Measurements from ENCODE around the gene IRF8.
"Not testable (repeated sequence)": the region's sequence is repeated elsewhere in the genome, so short reads cannot be mapped to it uniquely, and the experiment has no call there.

Gene IRF8

DNA sequence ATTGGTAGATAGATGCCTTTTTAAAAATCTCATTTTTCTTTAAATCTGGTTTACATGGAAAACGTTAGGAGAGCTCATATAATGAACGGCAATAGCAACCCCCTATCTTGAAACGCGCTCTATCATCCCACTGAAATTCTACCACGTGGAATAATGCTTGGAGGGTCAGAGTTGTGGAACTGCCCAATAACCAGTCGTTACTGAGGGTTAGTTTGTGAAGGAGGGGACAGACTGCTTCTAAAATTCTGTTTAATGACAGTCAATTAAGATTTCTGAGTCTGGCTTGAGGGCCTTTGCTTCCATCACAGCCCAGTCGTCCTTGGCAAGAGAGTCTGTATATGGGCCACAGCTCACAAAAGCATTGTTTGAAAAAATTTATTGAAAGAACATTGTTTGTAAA, 482 bp downstream of the IRF8 start:
- no peak for DNase-seq

GRCh38 chr16:85900027-85900792, 1.2 kb downstream of the IRF8 start:
- no peak for DNase-seq

GRCh38 chr16:85901110-85901509, 2.1 kb downstream of the IRF8 start:
- no peak for DNase-seq

DNA sequence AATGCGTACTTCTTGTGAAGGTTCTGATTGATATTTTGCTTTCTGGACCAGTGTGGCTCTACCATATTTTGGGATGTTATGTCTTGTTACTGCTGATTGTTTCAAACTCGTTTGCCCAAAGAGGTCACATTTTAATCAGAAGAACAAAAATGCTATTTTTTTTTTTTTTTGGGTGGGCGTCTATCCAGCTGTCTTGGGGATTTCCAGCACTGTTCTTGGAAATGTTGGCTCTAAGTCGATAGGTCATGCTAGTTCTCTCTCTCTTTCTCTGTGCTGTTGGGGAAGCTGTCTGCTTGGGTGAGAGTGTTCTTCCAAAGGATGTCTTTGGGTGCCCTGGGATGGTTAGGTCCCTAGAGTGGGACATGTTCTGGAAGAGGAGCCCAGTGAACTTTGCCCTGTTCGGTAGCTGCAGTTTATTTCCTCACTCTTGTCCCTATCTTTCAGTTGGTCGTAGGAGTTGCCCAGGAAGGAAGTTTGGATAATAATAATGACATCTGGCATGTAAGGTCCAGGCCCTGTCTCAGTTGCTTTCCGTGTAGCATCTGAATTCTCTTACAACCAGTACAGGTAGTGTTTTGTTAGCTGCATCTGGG, 2.9 kb downstream of the IRF8 start:
- DNase-seq: no peak

- no peak for DNase-seq
Measured at GRCh38 chr16:85902366-85903155, 3.6 kb downstream of the IRF8 start.

DNA sequence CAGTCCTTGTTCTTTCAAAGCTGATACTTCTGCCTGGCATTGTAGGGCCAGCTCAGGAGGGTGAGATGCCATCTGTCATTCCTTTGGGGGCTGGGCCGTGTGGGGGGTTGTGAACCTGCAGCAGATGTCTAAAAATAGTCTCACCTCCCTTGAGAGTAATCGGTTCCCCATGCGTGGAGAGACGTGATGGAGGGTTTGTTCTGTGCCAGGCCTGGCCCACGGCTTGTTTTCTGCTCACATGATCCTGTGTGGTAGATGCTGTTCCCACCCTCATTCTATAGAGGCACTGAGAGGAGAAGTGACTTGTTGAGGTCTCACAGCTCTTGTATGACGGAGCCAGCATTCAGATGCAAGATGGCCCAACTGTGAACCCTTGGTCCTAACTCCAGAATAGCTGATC, 4.6 kb downstream of the IRF8 start:
- no peak for DNase-seq

GRCh38 chr16:85905110-85906095, 6.4 kb downstream of the IRF8 start:
- no peak for DNase-seq

DNA sequence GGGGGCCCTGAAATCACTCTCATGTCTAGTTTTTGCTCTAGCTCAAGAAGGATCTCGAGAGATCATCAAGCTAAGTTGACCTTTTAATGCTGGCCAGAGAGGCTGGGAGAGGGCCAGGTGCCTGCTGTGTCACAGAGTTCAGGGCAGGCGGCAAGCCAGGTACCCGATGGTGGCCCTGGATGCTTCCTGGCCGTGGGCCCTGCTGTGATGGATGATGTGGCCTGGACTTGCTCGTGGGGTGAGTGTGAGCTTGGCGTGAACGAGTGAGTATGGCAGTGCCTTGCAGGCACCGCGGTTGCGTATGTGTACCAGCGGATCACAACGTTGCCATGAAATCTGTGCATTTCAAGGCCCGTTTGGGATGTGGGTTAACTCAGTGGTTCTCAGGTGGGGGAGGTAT, 7.4 kb downstream of the IRF8 start:
- no peak for DNase-seq

- DNase-seq: not testable (repeated sequence)
Measured at GRCh38 chr16:85907231-85907630, 8.3 kb downstream of the IRF8 start.

GRCh38 chr16:85908444-85908843, 9.5 kb downstream of the IRF8 start:
- DNase-seq: no peak

- DNase-seq: no peak
Measured at GRCh38 chr16:85908889-85909589, 10.1 kb downstream of the IRF8 start.

- no peak for DNase-seq
Measured at GRCh38 chr16:85909932-85910853, 11.2 kb downstream of the IRF8 start.

DNA sequence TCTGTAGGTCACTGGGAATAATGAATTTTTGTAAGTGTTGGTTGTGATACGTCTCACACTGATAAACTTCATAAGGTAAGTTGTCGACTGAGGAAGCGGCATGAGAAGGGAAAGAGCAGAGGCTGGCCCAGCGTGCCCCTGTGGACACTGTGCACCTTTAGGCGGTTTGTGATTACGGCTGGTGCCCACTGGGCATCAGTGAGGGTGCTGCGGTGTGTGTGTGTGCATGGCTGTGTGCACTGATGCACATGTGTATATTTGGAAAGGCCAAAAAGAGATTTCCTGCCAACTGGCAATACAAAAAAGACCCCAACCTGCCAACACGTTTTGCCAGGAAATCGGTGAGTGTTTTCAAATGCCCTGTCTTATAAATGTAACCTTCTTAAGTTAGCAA, 11.9 kb downstream of the IRF8 start:
- no peak for DNase-seq

- DNase-seq: no peak
Measured at GRCh38 chr16:85911251-85911930, 12.4 kb downstream of the IRF8 start.

DNA sequence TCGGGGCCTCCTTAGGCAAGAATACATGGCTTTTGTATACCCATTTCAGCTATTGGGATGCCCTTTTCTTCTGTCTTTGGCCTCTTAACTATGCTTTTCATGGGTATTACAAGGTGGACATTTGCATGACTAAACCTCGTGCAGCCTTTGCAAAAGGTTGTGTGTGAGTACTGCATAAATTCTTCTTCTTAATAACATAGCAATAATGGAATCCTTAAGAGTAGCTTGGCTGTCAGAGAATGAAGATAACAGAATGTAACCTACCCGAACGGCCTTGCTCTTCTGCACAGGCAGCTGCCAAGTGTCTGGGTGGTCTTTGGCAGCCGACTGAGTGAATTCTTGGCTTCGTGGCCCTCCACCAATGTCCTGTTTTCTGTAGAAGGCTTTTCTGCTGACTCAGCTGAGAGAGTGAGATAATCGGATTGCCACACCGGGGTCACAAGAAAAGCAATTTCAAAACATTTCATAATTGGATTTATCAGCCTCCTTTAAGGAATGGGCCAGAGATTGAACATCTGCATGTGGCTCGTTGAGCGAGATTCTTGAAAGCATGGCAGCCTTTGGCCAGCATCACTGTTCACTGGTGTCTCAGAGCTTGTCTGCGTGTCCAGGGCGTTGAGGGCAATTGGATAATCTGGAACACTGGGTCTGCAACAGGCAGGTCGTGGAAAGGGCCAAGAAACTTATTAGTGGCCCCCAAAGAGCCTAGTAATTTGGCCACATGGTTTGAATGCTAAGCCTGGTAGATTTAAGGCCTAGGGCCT, 13.4 kb downstream of the IRF8 start:
- DNase-seq: no peak

DNA sequence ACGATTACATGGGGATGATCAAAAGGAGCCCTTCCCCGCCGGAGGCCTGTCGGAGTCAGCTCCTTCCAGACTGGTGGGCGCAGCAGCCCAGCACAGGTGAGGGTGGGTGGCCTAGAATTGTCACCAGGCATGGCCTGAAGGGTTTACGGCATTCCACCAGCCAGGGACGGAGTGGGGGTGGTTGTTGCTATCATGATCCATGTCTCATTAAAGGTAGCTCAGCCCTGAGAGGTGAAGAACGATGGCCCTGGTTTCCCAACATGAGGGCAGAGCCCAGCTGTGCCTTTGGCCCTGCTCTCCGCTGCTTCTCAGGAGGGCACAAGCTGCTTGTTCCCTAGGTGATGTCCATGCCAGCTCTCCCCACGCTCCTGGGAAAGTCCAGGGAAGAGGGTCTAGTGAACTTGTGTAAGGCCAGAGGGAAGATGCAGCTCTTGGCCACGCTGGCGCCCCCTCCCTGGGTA, 14.2 kb downstream of the IRF8 start:
- DNase-seq: no peak

GRCh38 chr16:85913688-85914422, 14.9 kb downstream of the IRF8 start:
- DNase-seq: no peak

GRCh38 chr16:85914423-85914794, 15.4 kb downstream of the IRF8 start:
- no peak for DNase-seq
